Measurements from ENCODE around the gene GIGYF2.

The GIGYF2 gene

DNA sequence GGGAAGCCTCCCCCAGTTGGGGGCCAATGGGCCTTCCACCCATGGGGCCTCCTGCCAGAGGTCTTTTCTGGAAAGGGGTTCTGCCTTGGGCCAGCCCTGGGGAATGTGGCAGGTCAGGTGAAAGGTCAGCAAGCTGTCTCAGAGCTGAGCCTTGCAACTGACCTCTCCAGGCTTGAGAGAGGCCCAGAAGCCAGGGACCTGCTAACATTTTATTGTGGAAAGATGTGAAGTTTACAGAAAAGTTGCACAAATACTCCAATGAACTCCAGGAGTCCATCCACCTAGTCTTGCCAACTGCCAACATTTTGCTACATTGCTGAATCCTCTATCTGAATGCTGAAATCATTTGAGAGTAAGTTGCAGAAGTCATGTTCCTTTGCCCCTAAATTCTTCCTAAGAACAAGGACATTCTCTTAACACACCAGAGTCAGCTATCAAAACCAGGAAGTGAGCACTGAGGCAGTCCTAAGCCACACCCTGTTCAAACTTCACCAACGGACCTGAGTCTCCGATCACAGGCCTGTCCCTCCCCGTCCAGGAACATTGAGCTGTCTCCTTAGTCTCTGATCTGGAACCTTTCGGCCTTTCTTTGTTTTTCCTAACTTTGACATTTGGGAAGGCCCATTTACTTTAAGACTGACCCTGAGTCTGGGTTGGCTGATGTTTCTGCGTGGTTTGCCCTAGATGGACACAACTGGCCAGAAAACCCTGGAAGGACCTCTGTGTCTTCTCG lies 176.9 kb downstream of the GIGYF2 start:
- TF ChIP-seq, protein P1, sequence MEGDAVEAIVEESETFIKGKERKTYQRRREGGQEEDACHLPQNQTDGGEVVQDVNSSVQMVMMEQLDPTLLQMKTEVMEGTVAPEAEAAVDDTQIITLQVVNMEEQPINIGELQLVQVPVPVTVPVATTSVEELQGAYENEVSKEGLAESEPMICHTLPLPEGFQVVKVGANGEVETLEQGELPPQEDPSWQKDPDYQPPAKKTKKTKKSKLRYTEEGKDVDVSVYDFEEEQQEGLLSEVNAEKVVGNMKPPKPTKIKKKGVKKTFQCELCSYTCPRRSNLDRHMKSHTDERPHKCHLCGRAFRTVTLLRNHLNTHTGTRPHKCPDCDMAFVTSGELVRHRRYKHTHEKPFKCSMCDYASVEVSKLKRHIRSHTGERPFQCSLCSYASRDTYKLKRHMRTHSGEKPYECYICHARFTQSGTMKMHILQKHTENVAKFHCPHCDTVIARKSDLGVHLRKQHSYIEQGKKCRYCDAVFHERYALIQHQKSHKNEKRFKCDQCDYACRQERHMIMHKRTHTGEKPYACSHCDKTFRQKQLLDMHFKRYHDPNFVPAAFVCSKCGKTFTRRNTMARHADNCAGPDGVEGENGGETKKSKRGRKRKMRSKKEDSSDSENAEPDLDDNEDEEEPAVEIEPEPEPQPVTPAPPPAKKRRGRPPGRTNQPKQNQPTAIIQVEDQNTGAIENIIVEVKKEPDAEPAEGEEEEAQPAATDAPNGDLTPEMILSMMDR (IDR thresholded peaks at IDR 0.05; ENCODE audit: low read depth, low read length), result no peak
- no peak for DNase-seq (ENCODE audit: low read depth, low spot score)
- H3K4me3 ChIP-seq (ENCODE audit: low read depth, low read length), result no peak overlapping the region
- in situ Hi-C loops (cut with HindIII; ENCODE audit: low sequenced_read_pairs), result no loop called here

DNA sequence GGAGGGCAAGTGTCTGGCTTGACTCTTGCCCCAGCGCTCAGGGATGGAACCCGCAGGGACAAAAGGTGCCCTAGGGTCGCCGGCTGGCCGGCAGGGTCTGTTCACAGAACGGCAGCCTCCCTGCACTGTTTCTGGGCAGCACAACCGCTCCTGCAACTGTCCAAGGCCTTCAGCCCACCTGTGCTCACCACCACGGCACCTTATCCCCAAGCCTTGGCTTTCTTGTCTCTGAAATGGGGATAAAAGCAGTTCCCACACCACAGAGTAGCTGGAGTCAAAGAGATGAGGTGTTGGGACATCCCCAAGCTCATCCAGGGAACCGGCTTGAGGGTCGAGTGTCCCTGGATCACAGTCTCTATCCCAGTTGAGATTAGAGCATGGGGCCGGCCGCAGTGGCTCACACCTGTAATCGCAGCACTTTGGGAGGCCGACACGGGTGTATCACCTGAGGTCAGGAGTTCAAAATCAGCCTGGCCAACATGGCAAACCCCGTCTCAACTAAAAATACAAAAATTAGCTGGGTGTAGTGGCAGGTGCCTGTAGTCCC lies 177.6 kb downstream of the GIGYF2 start:
- H3K4me3 ChIP-seq (ENCODE audit: low read depth, low read length), result no peak overlapping the region
- TF ChIP-seq, protein P1 (IDR thresholded peaks at IDR 0.05; ENCODE audit: low read depth, low read length), result no peak
- no peak for DNase-seq (ENCODE audit: low read depth, low spot score)
- in situ Hi-C loops (cut with HindIII; ENCODE audit: low sequenced_read_pairs), result no loop called here

DNA sequence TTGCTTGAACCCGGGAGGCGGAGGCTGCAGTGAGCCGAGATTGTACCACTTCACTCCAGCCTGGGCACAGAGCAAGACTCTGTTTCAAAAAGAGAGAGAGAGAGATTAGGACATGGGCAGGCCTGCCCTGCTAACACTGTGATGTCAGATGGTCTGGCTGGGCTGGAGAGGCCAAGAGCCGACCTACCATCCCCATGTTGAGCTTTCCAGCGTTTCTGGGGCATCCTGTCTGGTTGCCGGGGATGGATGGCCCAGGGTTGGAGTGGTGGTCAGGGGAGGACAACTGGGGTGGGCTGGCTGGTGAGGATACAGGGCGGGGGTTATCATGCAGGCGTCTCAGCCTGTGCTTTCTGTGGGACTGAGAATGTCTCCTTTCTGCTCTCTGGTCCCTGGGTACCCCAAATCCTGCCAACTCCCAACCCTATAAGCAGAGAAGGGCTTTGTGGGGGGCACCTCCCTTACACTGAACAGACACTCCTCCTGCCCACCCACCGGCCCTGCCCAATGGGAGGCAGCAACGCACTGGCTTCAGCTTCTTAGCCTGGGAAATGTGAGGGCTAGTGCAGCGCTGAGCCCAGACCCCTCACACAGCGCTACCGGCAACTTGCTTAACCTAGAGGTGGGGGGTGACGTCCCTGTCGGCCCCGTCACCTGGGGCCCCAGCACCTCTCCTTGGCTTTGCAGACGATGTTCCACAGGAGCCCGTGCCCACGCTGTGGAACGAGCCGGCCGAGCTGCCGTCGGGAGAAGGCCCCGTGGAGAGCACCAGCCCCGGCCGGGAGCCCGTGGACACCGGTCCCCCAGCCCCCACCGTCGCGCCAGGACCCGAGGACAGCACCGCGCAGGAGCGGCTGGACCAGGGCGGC lies 178.4 kb downstream of the GIGYF2 start:
- in situ Hi-C loops (cut with HindIII; ENCODE audit: low sequenced_read_pairs), result no loop called here
- H3K4me3 ChIP-seq (ENCODE audit: low read depth, low read length), result no peak overlapping the region
- TF ChIP-seq, protein P1 (IDR thresholded peaks at IDR 0.05; ENCODE audit: low read depth, low read length), result peak; percentile 16
- no peak for DNase-seq (ENCODE audit: low read depth, low spot score)

DNA sequence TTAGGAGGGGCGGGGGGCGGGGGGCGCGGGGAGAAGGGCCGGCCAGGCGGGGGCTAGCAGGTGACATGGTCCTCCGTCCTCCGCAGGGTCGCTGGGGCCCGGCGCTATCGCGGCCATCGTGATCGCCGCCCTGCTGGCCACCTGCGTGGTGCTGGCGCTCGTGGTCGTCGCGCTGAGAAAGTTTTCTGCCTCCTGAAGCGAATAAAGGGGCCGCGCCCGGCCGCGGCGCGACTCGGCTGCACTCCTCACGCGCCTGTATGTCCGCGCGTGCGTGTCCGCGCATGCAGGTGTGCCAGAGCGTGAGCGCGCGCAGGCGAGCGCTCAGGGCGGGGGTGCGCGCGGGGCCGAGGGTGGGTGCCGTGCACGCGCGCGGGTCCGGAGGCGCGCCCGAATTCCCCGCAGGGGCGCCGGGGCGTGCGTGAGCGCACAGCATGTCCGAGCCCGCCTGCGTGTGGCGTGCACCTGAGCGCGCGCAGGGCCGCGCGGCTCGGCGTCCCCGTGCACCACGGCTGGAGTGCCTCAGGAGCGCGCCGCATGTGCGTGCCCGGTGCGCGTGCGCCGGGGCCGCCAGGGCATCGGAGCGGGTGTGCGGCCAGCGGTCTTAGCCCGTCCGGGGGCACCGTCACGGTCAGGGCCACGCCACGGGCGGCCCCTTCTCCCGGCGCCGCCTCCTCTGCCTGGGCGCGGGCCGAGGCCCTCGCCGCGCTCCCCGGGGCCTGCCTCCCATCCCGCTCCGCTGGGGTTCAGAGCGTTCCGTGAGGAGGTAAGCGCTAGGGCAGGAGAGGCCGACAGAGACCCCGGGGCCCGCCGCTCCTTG lies 179.2 kb downstream of the GIGYF2 start:
- TF ChIP-seq, protein P1 (IDR thresholded peaks at IDR 0.05; ENCODE audit: low read depth, low read length), result peak; percentile 28
- in situ Hi-C loops (cut with HindIII; ENCODE audit: low sequenced_read_pairs), result no loop called here
- peak overlapping the region; percentile 27 for H3K4me3 ChIP-seq (ENCODE audit: low read depth, low read length)
- DNase-seq (ENCODE audit: low read depth, low spot score), result no peak

DNA sequence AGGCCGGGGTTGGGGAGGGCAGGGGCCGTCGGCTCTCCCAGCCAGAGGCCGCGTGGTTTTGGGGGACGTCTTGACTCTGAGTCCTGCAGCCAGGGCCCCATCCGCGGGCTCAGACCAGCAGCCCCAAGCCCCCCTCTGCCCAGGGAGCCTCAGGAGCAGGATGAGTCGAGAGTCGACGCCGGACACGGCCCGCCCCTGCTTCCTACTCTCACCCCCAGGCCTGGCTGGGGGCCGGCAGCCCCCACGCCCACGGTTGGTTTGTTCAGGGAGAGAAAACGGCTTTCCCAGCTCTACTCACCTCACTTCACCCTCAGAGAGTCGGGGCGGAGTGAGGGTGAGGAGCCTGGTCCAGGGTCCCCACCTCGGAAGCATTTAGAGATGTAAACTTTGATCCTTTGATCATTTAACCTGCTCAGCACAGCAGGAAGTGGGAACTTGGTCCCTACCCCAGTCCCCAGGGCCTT lies 179.9 kb downstream of the GIGYF2 start:
- DNase-seq (ENCODE audit: low read depth, low spot score), result no peak
- in situ Hi-C loops (cut with HindIII; ENCODE audit: low sequenced_read_pairs), result no loop called here
- H3K4me3 ChIP-seq (ENCODE audit: low read depth, low read length), result no peak overlapping the region
- TF ChIP-seq, protein P1 (IDR thresholded peaks at IDR 0.05; ENCODE audit: low read depth, low read length), result no peak
